Measurements from ENCODE around the gene PTPRN2. TPM values are rescaled to one million over a fixed set of nuclear protein-coding genes. Genes with fewer than 3 reads are reported as not detected.

Gene PTPRN2
- total and polyA plus RNA-seq, 9 of the 15 experiments (the other 6 are each of a cell fraction or from before 2014, with no cell fraction given): not detected

GRCh38 chr7:157780721-157781120, 806.9 kb downstream of the PTPRN2 start:
- WGBS (ENCODE audit: insufficient coverage, low coverage, missing lambda C conversion rate): under 1% methylated on average over 15 of the region's 15 CpGs
- Histone ChIP-seq H3K27me3 (ENCODE audit: control insufficient read depth in 2 of 2, insufficient read depth in 2 of 2, low read length in 2 of 2) (peaks cover 53 to 86% of the 10 kb centered on the region in 2 experiments), H3K9ac (ENCODE audit: insufficient read depth in 1 of 2, low read depth in 2 of 2, low read length in 2 of 2) (no peak overlapping the region), H4K20me1 (replicated peaks; ENCODE audit: control insufficient read depth, insufficient read depth, low read length) (peaks cover 21% of the 10 kb centered on the region), H3K4me1 (replicated peaks in 1 of 2; ENCODE audit: control insufficient read depth in 2 of 2, insufficient read depth in 2 of 2, low read length in 2 of 2) (peaks cover 0 to 7% of the 10 kb centered on the region in 2 experiments; a peak in 1 of 5 replicates), H3K9me1 (ENCODE audit: control insufficient read depth, insufficient read depth, low read length) (no peaks in the 10 kb centered on the region), H3K27ac (ENCODE audit: extremely low read depth, low read depth, low read length) (no peak overlapping the region), H3K4me2 (ENCODE audit: insufficient read depth, low read length) (no peak overlapping the region), H3K36me3 (ENCODE audit: control insufficient read depth, insufficient read depth, low read length) (no peaks in the 10 kb centered on the region), H3K79me2 (ENCODE audit: control insufficient read depth, insufficient read depth, low read length) (no peaks in the 10 kb centered on the region), H3K9me3 (replicated peaks; ENCODE audit: control insufficient read depth, insufficient read depth, low read depth, low read length) (no peaks in the 10 kb centered on the region), H2AFZ (ENCODE audit: low read depth, low read length) (no peak overlapping the region), H3K4me3 (no peak overlapping the region)
- ATAC-seq (no peak), DNase-seq (ENCODE audit: extremely low read depth in 1 of 4, low spot score in 3 of 4) (no peak), FAIRE-seq (no peak)
- no peak for TF ChIP-seq TAF15 (IDR thresholded peaks at IDR 0.05; ENCODE audit: low read depth, low read length)
- in situ Hi-C loops (cut with MboI) (no loop called here), intact Hi-C loops (cut with micrococcal nuclease) (no loop called here)
- no TSS peak for BruUV-seq (replicated peaks)
- ChIA-PET POLR2A (no interaction called here), CTCF (ENCODE audit: low intra/inter-chr PET ratio) (no interaction called here)

DNA sequence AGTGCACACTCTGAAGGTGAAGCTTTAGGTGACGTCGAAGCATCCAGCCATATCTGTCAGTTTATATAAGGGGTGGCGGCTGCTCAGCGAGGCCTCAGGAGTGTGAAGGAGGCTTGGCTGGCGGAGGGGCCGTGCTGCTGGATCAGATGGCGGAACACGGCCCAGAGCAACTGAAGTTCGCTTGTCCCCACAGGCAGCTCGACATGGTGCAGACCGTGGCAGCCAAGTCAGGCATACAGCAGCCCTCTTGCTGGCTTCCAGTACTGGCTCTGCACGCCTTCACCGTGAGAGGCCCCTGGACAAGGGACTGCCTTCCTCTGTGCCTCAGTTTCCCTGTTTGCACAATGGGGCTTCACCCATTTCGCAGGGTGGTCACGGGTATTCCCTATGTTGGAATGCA, 807.3 kb downstream of the PTPRN2 start:
- DNase-seq (ENCODE audit: extremely low read depth in 1 of 4, low spot score in 3 of 4): no peak
- Histone ChIP-seq H3K4me1 (replicated peaks in 1 of 2; ENCODE audit: control insufficient read depth in 2 of 2, insufficient read depth in 2 of 2, low read length in 2 of 2) (peaks cover 0 to 10% of the 10 kb centered on the region in 2 experiments; a peak in 1 of 5 replicates), H4K20me1 (replicated peaks; ENCODE audit: control insufficient read depth, insufficient read depth, low read length) (peaks cover 21% of the 10 kb centered on the region), H3K4me2 (ENCODE audit: insufficient read depth, low read length) (no peak overlapping the region), H3K9ac (ENCODE audit: insufficient read depth in 1 of 2, low read depth in 2 of 2, low read length in 2 of 2) (no peak overlapping the region), H3K27me3 (ENCODE audit: control insufficient read depth in 2 of 2, insufficient read depth in 2 of 2, low read length in 2 of 2) (peaks cover 51 to 86% of the 10 kb centered on the region in 2 experiments), H3K9me1 (ENCODE audit: control insufficient read depth, insufficient read depth, low read length) (no peaks in the 10 kb centered on the region), H2AFZ (ENCODE audit: low read depth, low read length) (no peak overlapping the region), H3K9me3 (replicated peaks; ENCODE audit: control insufficient read depth, insufficient read depth, low read depth, low read length) (no peaks in the 10 kb centered on the region), H3K79me2 (ENCODE audit: control insufficient read depth, insufficient read depth, low read length) (no peaks in the 10 kb centered on the region), H3K36me3 (ENCODE audit: control insufficient read depth, insufficient read depth, low read length) (no peaks in the 10 kb centered on the region), H3K4me3 (no peak overlapping the region), H3K27ac (ENCODE audit: extremely low read depth, low read depth, low read length) (no peak overlapping the region)
- no TSS peak for BruUV-seq (replicated peaks)
- WGBS (ENCODE audit: insufficient coverage, low coverage, missing lambda C conversion rate): 1% methylated on average over 15 of the region's 15 CpGs
- intact Hi-C loops (cut with micrococcal nuclease): no loop called here
- no peak for ATAC-seq
- CTCF ChIA-PET (ENCODE audit: low intra/inter-chr PET ratio): no interaction called here
- FAIRE-seq: no peak
- TF ChIP-seq POLR2B (IDR thresholded peaks at IDR 0.05; ENCODE audit: low read depth, partially characterized antibody): no peak
- POLR2A ChIA-PET: no interaction called here
- in situ Hi-C loops (cut with MboI): no loop called here
